Dedifferentiated amniotic fluid mesenchymal stem cell (primary cell): Measurements from ENCODE around the gene MCF2L.

Experiments
- DNase-seq: peaks from one replicate; pipeline ENCODE4 v3.0.0-alpha.2; 2016; ENCODE audit errors: extremely low spot score

The MCF2L gene

GRCh38 chr13:112981451-112981850 is 12.4 kb downstream of the MCF2L start:
- no peak for DNase-seq

GRCh38 chr13:112982281-112983041 is 13.4 kb downstream of the MCF2L start:
- DNase-seq, result no peak

GRCh38 chr13:112983042-112983305 is 14.0 kb downstream of the MCF2L start:
- DNase-seq, result no peak

- no peak for DNase-seq
Observed at GRCh38 chr13:112983428-112984196, 14.6 kb downstream of the MCF2L start.

GRCh38 chr13:112984501-112984900 is 15.5 kb downstream of the MCF2L start:
- no peak for DNase-seq

GRCh38 chr13:112984954-112985802 is 16.2 kb downstream of the MCF2L start:
- DNase-seq, result no peak

DNA sequence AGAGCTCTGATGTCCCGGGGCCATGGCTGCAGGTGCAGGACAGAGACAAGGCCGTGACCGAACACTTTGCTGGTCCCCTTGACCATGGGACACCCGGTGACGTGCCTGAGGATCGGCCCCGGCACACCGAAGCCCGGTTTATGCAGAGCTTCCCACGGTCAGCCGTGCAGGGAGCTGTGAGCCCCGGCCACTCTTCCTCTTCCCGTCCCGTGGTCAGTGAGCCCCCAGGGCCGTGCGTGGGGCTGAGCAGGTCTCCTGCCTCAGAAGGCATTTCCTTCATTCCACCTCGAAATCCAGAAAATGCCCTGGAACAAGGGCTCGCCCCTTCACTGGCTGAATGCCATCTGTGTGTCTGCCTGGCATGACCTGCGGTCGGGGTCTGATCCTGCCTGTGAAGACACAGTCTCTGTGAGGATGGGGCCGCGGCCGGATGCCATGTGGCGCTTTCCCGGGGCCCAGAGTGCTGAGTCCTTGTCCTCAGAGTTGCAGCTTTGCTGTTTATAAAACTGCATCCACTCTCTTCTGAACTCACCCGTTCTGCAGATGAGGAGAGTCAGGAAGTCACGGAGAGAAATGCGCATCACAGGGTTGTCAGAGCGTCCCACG is 16.9 kb downstream of the MCF2L start:
- no peak for DNase-seq

- DNase-seq, result no peak
Observed at GRCh38 chr13:112986470-112986869, 17.5 kb downstream of the MCF2L start.

GRCh38 chr13:112986946-112987681 is 18.1 kb downstream of the MCF2L start:
- DNase-seq, result no peak

GRCh38 chr13:112987682-112988024 is 18.6 kb downstream of the MCF2L start:
- no peak for DNase-seq

- no peak for DNase-seq
Observed at GRCh38 chr13:112990783-112991182, 21.8 kb downstream of the MCF2L start.

DNA sequence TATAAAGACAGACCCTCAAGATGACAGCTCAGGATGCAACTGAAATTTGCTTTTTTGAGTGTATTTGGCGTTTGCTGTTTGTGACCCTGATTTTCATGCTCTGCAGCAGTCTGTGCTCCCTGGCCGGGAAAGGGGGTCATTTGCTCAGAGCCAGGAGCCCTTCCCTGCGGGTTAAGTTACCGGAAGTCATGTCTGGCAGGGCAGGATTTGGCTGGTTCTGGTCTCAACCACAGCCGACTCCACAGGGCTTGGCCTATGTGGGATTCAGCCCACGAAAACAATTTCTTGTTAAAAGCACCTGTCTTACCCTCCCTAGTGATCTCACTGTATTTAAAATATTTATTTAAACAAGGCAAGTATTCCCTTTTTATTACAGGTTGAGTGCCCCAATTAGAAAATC is 22.6 kb downstream of the MCF2L start:
- no peak for DNase-seq

GRCh38 chr13:112992931-112993680 is 24.1 kb downstream of the MCF2L start:
- DNase-seq, result no peak

- DNase-seq, result no peak
Observed at GRCh38 chr13:112994084-112994780, 25.2 kb downstream of the MCF2L start.

DNA sequence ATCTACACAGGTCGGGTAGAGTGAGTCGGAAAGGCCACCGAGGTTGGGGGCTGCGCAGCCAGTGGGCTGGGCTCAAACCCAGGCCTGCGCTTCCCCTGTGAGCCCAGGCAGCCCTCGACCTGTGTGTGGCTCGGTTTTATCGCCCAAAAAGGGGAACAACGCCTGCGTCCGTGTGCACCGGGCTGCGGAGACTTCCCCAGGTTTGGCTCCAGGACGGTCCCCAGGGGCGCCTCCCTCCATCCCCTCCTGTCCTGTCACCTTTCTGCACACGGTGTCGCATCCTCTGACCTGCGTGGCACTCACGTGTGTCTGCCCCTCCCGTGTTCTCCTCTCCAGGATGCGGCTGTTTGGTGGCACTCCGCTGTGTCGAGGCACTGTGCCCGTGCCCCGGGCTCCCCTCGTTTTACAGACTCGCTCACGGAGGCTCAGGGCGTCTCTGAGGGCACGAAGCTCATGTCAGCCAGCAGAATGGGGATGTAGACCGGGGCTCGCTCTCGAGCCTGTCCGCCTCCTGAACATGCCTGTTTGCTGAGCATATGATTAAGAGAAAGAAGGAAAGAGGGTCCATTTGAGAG is 25.9 kb downstream of the MCF2L start:
- DNase-seq, result no peak

- no peak for DNase-seq
Observed at GRCh38 chr13:112995395-112996191, 26.6 kb downstream of the MCF2L start.

DNA sequence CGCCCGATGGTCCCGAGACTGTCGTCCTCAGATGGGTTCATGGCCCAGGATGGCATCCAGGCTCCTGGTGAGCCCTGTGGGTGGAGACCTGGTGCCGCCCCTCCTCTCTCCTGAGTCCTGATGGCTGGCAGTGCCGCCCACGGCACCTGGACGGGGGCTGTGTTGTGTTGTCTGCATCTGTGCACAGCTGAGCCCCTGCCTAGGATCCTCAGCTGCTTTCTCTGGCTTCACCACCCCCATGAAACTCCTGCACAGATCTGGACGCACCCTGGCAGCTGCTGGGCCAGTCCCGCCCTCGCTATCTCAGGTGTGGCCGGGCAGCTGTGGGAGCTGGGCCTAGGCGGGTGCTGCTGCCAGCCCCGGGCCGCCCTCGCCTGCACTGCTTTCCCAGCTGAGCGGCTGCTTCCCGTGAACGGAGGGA is 27.7 kb downstream of the MCF2L start:
- no peak for DNase-seq

DNA sequence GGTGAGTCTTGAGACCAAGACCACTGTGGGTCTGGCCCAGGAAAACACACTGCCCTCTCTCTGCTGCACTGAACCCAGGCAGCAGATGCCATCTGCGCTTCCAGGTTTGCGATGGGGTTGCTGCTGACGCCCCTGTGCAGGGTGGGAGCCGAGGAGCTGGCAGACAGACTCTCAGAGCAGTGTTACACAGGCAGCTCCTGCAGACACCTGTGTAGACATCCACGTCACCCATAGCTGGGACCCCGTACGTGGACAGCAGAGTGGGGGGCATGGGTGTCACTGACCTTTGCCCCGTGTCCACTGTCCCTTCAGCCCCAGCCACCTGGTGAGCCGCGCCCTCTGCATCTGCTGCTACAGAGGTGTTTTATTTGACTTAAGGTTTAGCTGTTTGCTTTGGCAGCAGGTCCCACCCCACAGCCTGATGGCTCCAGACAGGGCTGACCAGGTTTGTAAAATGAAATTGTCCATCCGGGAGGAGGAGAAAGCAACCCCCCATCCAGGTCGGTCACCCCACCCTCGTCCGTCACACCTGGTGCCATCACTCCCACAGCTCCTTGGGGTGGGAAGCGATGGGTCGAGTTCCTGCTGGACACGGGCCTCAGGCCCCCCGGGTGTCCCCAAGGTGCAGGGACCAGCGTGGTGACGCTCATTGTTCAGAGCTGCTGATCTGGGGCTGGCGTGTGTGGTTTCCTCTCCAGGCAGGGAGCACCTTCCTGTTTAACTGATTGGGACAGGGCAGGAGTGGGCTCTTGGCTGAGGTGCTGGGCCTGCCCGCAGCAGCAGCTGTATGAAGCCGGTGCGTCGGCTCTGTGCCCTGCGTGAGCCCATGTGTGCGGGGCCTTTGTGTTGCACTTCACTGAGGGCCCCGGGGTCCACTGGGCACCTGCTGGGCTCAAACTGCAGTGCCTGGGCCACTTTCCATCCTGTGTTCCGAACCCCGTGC is 28.4 kb downstream of the MCF2L start:
- DNase-seq, result no peak
